GM12891 (cell line): ENCODE data around the gene PPP1R9B.

ENCODE experiments used
- PAX5 ChIP-seq: IDR thresholded peaks from 2 replicates; pipeline ENCODE4 v1.6.1; 2011; ENCODE audit warnings: low read length, moderate library complexity, mild to moderate bottlenecking; ENCODE audit not compliant: insufficient read depth, severe bottlenecking
- POLR2A ChIP-seq: IDR thresholded peaks from 2 replicates; pipeline ENCODE4 v1.6.1; 2011; ENCODE audit warnings: low read depth, low read length, control low read depth
- POLR2AphosphoS5 ChIP-seq: IDR thresholded peaks from 2 replicates; pipeline ENCODE4 v1.6.1; 2011; ENCODE audit warnings: low read depth, low read length, control low read depth
- SPI1 ChIP-seq: IDR thresholded peaks from 2 replicates; pipeline ENCODE4 v1.6.1; 2011; ENCODE audit warnings: low read depth, low read length, control low read depth
- TAF1 ChIP-seq: IDR thresholded peaks from 2 replicates; pipeline ENCODE4 v1.6.1; 2011; ENCODE audit warnings: low read depth, low read length, control low read depth

DNA sequence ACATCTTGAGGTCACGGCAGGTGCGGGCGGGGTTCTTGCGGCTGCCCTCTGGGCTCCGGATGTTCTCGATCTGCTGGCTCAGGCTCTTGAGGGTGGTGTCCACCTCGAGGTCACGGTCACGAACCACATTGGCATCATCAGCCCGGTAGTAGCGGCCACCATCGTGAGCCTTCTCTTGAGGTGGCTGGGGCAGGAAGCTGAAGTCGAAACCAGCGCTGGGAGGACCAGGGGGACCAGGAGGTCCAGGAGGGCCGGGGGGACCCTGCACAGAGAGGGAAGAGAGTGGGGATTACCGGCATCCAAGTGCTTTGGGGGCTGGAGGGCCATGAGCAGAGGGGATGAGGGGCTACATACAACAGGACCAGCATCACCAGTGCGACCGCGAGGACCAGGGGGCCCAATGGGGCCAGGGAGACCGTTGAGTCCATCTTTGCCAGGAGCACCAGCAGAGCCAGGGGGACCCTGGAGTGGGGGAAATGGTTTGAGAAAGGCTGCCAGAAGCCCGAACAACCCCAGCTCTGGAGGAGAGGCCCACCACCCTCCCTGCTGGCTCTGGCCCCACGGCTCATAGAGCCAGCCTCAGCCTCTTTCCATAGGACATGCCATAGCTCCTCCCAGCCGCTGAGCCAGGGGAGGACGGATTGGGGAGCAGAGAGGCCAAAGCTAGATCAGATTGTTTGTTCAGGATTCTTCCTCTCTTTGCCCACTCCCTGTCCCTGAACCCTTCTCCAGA lies 36.4 kb upstream of the PPP1R9B start:
- TF ChIP-seq POLR2A, result no peak
- no peak for TF ChIP-seq POLR2AphosphoS5
- TF ChIP-seq TAF1, result no peak
- TF ChIP-seq PAX5, result no peak
- TF ChIP-seq SPI1, result no peak
